GM13976 (cell line): ENCODE data around the gene PI4KA.
A peak's percentile ranks its signal among the peaks of the same experiment; 100 is the strongest.

Source experiments
- DNase-seq: peaks from one replicate; pipeline ENCODE4 v3.0.0; 2012; ENCODE audit warnings: low spot score
- in situ Hi-C: fragments of 300-500 bp; cut with MboI; formaldehyde crosslinking; loops from one replicate; pipeline ENCODE4 v1.12.0; 2022; ENCODE audit warnings: low sequenced_read_pairs, mixed read lengths, inconsistent platforms; ENCODE audit not compliant: unreplicated experiment
- TF ChIP-seq, protein P1 (sequence below): IDR thresholded peaks from 2 replicates; pipeline ENCODE4 v1.5.1; 2012; ENCODE audit warnings: borderline replicate concordance, mild to moderate bottlenecking; ENCODE audit not compliant: insufficient read depth; ENCODE audit errors: extremely low read depth, missing control alignments, control extremely low read depth

PI4KA gene

DNA sequence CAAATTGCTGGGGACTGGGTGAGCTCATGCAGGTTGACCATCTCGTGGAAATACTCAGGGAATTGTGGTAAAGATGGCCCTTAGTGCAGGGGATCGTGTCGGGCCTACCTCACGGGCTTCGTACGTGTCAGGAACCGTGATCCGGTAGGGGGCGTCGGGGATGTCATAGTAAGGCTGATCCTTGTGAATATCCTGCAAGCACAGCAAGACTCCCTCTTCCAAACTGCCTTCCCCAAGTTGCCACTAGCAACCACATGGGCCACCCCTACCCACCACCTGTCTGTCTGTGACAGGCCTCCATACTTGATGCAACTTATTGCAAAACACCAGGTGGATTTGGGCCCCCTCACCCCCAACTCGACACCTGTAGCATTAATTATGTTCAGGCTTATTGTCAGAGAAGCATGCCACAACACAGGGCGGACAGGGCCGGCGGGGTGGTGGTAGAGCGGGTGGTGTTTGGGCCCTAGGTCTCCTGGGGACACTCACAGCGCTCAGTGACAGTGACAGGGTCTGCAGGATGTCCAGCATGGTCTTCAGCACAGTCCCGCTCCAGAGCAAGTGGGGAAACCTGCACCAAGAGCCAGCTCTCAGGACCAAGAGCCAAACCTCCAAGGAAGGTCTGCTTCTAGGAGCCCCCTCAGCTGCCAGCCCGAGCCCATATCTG, 107.3 kb downstream of the PI4KA start:
- no peak for DNase-seq
- in situ Hi-C loops, result no loop called here
- TF ChIP-seq, protein P1, sequence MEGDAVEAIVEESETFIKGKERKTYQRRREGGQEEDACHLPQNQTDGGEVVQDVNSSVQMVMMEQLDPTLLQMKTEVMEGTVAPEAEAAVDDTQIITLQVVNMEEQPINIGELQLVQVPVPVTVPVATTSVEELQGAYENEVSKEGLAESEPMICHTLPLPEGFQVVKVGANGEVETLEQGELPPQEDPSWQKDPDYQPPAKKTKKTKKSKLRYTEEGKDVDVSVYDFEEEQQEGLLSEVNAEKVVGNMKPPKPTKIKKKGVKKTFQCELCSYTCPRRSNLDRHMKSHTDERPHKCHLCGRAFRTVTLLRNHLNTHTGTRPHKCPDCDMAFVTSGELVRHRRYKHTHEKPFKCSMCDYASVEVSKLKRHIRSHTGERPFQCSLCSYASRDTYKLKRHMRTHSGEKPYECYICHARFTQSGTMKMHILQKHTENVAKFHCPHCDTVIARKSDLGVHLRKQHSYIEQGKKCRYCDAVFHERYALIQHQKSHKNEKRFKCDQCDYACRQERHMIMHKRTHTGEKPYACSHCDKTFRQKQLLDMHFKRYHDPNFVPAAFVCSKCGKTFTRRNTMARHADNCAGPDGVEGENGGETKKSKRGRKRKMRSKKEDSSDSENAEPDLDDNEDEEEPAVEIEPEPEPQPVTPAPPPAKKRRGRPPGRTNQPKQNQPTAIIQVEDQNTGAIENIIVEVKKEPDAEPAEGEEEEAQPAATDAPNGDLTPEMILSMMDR, result no peak

DNA sequence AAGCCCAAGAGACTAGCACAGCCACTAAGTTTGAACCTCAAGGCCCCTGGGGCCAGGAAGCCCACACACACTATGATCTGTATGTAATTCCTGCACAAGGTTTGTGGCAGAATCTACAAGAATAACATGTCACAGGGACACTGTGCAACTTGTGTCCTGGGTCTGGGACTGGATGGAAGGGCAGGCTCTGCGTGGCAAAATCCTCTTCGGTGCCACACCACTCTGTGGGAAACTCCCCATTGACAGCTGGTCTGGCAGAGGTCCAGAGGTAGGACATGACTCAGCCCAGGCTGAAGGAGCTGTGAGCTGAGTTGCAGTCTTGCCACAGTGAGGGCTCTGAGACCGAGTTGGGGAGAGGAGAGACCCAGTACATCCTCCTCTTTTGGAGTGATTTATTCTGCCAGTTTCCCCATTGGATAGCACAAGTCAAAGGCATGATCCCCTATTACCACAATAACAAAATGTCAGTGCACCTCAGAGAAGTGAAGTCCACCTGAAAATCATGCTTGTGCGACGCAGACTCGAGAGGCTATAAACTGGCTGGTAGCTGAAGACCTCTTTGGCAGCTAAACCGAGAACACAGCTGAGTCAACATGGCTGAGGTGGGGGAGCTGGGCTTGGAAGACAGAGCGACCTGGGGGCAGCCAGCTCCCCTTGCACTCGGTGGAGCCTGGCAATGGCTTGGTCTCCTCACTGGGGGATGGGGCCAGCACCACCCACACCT, 108.0 kb downstream of the PI4KA start:
- in situ Hi-C loops, result no loop called here
- peak; percentile 81 for DNase-seq
- TF ChIP-seq, protein P1, result no peak

DNA sequence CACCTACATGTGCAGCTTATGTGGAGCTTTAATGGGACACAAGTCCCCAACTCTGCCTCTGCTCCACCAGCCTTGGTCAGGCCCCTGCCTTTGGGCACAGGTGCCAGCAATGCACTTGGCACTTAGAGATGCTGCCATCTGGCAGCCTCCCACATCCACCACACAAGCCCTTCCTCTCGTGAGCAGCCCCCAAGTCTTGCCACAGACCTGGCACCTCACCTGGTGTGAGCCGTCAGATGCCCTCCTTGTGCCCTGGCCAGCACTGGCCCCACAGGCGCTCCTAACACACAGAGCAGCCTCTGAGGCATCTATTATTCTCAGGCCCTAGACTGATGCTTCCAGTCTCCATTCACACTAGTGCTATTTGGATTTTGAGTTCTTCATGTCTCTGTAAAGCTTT, 109.2 kb downstream of the PI4KA start:
- TF ChIP-seq, protein P1, result no peak
- no peak for DNase-seq
- in situ Hi-C loops, result no loop called here

DNA sequence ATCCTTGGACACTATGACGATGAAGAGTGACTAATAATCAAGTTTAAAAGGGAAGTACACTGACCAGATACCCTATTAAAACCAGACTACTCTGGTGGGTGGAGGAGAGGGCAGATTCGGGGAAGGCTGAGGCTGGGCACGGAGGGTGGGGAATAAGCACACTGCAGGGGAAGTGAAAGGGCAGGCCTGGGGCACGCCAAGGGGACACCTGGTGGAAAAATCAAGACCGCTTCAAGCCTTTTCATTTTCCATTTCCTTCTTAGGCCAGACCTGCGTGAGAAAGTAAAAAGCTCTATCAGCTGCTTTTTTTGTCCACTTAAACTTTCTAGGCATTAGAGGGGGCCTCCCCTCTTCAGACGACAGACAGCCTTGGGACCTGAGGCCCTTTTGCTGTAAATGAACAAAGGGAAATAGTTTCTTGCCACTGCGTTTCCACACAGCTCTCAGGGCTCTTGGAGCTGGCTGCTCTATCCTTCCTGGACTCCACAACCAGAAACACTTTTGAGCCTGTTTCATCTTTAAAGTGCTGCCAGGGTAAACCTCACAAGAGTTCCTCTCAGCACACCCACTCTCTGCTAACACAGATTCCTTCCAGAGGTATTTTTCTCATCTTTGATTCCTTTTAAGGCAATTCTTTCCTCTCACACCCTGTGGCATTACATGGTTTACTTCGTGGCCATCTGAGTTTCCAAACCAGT, 109.7 kb downstream of the PI4KA start:
- TF ChIP-seq, protein P1, result no peak
- in situ Hi-C loops, result no loop called here
- DNase-seq, result peak; percentile 81

DNA sequence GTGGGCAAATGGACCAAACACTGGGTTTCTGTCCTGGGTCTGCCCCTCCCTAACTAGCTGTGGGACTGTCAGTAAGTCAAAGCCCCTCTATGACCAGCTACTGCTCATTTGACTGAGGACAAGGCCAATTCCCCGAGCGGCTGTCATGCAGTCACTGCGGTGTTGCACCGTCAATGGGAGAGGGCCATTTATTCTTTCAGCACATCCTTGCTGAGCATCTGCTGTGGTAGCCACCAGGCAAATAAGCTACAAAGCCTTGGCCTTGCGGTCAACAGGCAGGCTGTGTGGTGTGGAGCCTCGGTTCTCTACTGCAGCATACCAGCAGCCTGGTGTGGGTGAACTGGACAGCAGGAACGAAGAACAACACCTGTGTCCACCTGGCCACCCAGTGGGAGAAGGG, 110.5 kb downstream of the PI4KA start:
- DNase-seq, result no peak
- in situ Hi-C loops, result no loop called here
- TF ChIP-seq, protein P1, result no peak

DNA sequence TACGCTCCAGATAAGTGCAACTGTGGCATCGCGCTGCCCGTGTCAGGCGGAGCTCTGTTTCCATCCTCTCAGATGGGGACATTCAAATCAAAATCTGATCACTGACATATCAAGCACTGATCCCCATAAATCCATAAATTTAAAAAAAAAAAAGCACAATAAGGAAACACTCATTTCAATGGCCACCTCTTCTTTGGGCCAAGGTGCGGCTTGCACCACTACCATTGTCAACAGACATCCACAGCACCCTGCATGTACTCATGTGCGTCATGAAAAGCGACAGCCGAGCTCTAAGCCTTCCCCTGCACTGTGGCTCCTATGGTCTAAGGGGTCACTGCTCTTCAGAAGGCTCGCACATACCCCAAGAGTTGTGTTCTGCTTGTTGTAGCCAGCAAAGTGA, 111.4 kb downstream of the PI4KA start:
- no peak for DNase-seq
- TF ChIP-seq, protein P1, result no peak
- in situ Hi-C loops, result no loop called here
